ENCODE data around the gene GPATCH8. TPM values are rescaled to one million over a fixed set of nuclear protein-coding genes. Genes with fewer than 3 reads are reported as not detected.
A peak's percentile ranks its signal among the peaks of the same experiment; 100 is the strongest.
"Not testable (repeated sequence)": the region's sequence is repeated elsewhere in the genome, so short reads cannot be mapped to it uniquely, and the experiment has no call there.

Gene GPATCH8
- total RNA-seq, 2 donors from 2014 or later: 45.4 to 49.7 TPM

GRCh38 chr17:44539673-44540072, 36.5 kb upstream of the GPATCH8 start:
- H3K27me3 Mint-ChIP-seq (ENCODE audit: low read depth): peaks cover 9% of the 10 kb centered on the region
- no peak for ATAC-seq (replicated peaks in 1 of 2)
- DNase-seq: no peak
- H3K9me3 Mint-ChIP-seq: no peaks in the 10 kb centered on the region
- H3K4me1 Mint-ChIP-seq (ENCODE audit: low read depth): no peaks in the 10 kb centered on the region
- no peak overlapping the region for H3K4me3 Mint-ChIP-seq
- H3K36me3 Mint-ChIP-seq (ENCODE audit: insufficient read depth in 2 of 2): no peaks in the 10 kb centered on the region
- H3K27ac Mint-ChIP-seq: no peak overlapping the region

GRCh38 chr17:44537922-44538321, 34.7 kb upstream of the GPATCH8 start:
- H3K9me3 Mint-ChIP-seq; ATAC-seq (replicated peaks in 1 of 2); H3K27ac Mint-ChIP-seq; H3K27me3 Mint-ChIP-seq (ENCODE audit: low read depth); H3K4me3 Mint-ChIP-seq; DNase-seq; H3K4me1 Mint-ChIP-seq (ENCODE audit: low read depth); H3K36me3 Mint-ChIP-seq (ENCODE audit: insufficient read depth in 2 of 2): not testable (repeated sequence)

- ATAC-seq (replicated peaks in 1 of 2) (no peak), DNase-seq (no peak)
- Mint-ChIP-seq H3K4me3 (no peak overlapping the region), H3K36me3 (ENCODE audit: insufficient read depth in 2 of 2) (no peaks in the 10 kb centered on the region), H3K4me1 (ENCODE audit: low read depth) (peaks cover 9% of the 10 kb centered on the region), H3K27me3 (ENCODE audit: low read depth) (no peaks in the 10 kb centered on the region), H3K9me3 (no peaks in the 10 kb centered on the region), H3K27ac (no peak overlapping the region)
Measured at GRCh38 chr17:44536090-44536953, 33.1 kb upstream of the GPATCH8 start.

GRCh38 chr17:44533533-44534246, 30.5 kb upstream of the GPATCH8 start:
- no peaks in the 10 kb centered on the region for H3K9me3 Mint-ChIP-seq
- H3K36me3 Mint-ChIP-seq (ENCODE audit: insufficient read depth in 2 of 2): no peaks in the 10 kb centered on the region
- H3K4me1 Mint-ChIP-seq (ENCODE audit: low read depth): peaks cover 9% of the 10 kb centered on the region
- H3K4me3 Mint-ChIP-seq: peak overlapping the region; percentile 19 to 26
- no peak overlapping the region for H3K27ac Mint-ChIP-seq
- no peaks in the 10 kb centered on the region for H3K27me3 Mint-ChIP-seq (ENCODE audit: low read depth)
- ATAC-seq (replicated peaks in 1 of 2) (peak; percentile 94 to 96), DNase-seq (peak; percentile 89 to 90)

GRCh38 chr17:44530896-44531418, 27.8 kb upstream of the GPATCH8 start:
- peaks cover 9% of the 10 kb centered on the region for H3K4me1 Mint-ChIP-seq (ENCODE audit: low read depth)
- DNase-seq (no peak), ATAC-seq (replicated peaks in 1 of 2) (no peak)
- H3K9me3 Mint-ChIP-seq: no peaks in the 10 kb centered on the region
- H3K27ac Mint-ChIP-seq: no peak overlapping the region
- no peak overlapping the region for H3K4me3 Mint-ChIP-seq
- H3K36me3 Mint-ChIP-seq (ENCODE audit: insufficient read depth in 2 of 2): no peaks in the 10 kb centered on the region
- no peaks in the 10 kb centered on the region for H3K27me3 Mint-ChIP-seq (ENCODE audit: low read depth)

- Mint-ChIP-seq H3K4me1 (ENCODE audit: low read depth) (peaks cover 9% of the 10 kb centered on the region), H3K27me3 (ENCODE audit: low read depth) (no peaks in the 10 kb centered on the region), H3K9me3 (no peaks in the 10 kb centered on the region), H3K27ac (no peak overlapping the region), H3K4me3 (no peak overlapping the region), H3K36me3 (ENCODE audit: insufficient read depth in 2 of 2) (no peaks in the 10 kb centered on the region)
- ATAC-seq (replicated peaks in 1 of 2) (no peak), DNase-seq (no peak)
Measured at GRCh38 chr17:44529864-44530263, 26.7 kb upstream of the GPATCH8 start.

- H3K27ac Mint-ChIP-seq: no peak overlapping the region
- ATAC-seq (replicated peaks in 1 of 2) (no peak), DNase-seq (no peak)
- no peaks in the 10 kb centered on the region for H3K27me3 Mint-ChIP-seq (ENCODE audit: low read depth)
- H3K4me1 Mint-ChIP-seq (ENCODE audit: low read depth): no peaks in the 10 kb centered on the region
- H3K36me3 Mint-ChIP-seq (ENCODE audit: insufficient read depth in 2 of 2): no peaks in the 10 kb centered on the region
- H3K4me3 Mint-ChIP-seq: no peak overlapping the region
- no peaks in the 10 kb centered on the region for H3K9me3 Mint-ChIP-seq
Measured at GRCh38 chr17:44527954-44528353, 24.7 kb upstream of the GPATCH8 start.

- Mint-ChIP-seq H3K9me3 (no peaks in the 10 kb centered on the region), H3K27me3 (ENCODE audit: low read depth) (no peaks in the 10 kb centered on the region), H3K36me3 (ENCODE audit: insufficient read depth in 2 of 2) (no peaks in the 10 kb centered on the region), H3K4me1 (ENCODE audit: low read depth) (no peaks in the 10 kb centered on the region), H3K27ac (no peak overlapping the region), H3K4me3 (no peak overlapping the region)
- no peak for DNase-seq
- ATAC-seq (replicated peaks in 1 of 2): no peak
Measured at GRCh38 chr17:44527102-44527501, 23.9 kb upstream of the GPATCH8 start.

- H3K4me3 Mint-ChIP-seq: no peak overlapping the region
- ATAC-seq (replicated peaks in 1 of 2) (no peak), DNase-seq (no peak)
- no peaks in the 10 kb centered on the region for H3K4me1 Mint-ChIP-seq (ENCODE audit: low read depth)
- H3K9me3 Mint-ChIP-seq: no peaks in the 10 kb centered on the region
- H3K27me3 Mint-ChIP-seq (ENCODE audit: low read depth): no peaks in the 10 kb centered on the region
- H3K27ac Mint-ChIP-seq: no peak overlapping the region
- no peaks in the 10 kb centered on the region for H3K36me3 Mint-ChIP-seq (ENCODE audit: insufficient read depth in 2 of 2)
Measured at GRCh38 chr17:44523672-44523972, 20.4 kb upstream of the GPATCH8 start.

GRCh38 chr17:44522883-44523671, 19.9 kb upstream of the GPATCH8 start:
- H3K27me3 Mint-ChIP-seq (ENCODE audit: low read depth): peaks cover 5% of the 10 kb centered on the region
- no peaks in the 10 kb centered on the region for H3K9me3 Mint-ChIP-seq
- no peaks in the 10 kb centered on the region for H3K4me1 Mint-ChIP-seq (ENCODE audit: low read depth)
- no peak overlapping the region for H3K4me3 Mint-ChIP-seq
- no peaks in the 10 kb centered on the region for H3K36me3 Mint-ChIP-seq (ENCODE audit: insufficient read depth in 2 of 2)
- peak; percentile 78 to 92 for ATAC-seq (replicated peaks in 1 of 2)
- DNase-seq: peak; percentile 79
- no peak overlapping the region for H3K27ac Mint-ChIP-seq

GRCh38 chr17:44518032-44518431, 14.8 kb upstream of the GPATCH8 start:
- Mint-ChIP-seq H3K27me3 (ENCODE audit: low read depth) (peaks cover 17% of the 10 kb centered on the region), H3K4me1 (ENCODE audit: low read depth) (no peaks in the 10 kb centered on the region), H3K4me3 (no peak overlapping the region), H3K36me3 (ENCODE audit: insufficient read depth in 2 of 2) (no peaks in the 10 kb centered on the region), H3K27ac (no peak overlapping the region), H3K9me3 (no peaks in the 10 kb centered on the region)
- DNase-seq: no peak
- no peak for ATAC-seq (replicated peaks in 1 of 2)

- DNase-seq: peak in 1 of 2 donors; percentile 3
- H3K4me3 Mint-ChIP-seq, H3K27ac Mint-ChIP-seq: not testable (repeated sequence)
Measured at GRCh38 chr17:44511241-44512134, 8.3 kb upstream of the GPATCH8 start.

More at GRCh38 chr17:44511241-44512134, 8.3 kb upstream of the GPATCH8 start:
- not testable (repeated sequence) for H3K27me3 Mint-ChIP-seq (ENCODE audit: low read depth); ATAC-seq (replicated peaks in 1 of 2); H3K9me3 Mint-ChIP-seq; H3K4me1 Mint-ChIP-seq (ENCODE audit: low read depth); H3K36me3 Mint-ChIP-seq (ENCODE audit: insufficient read depth in 2 of 2)

Measured in activated T-cell treated with anti-CD3 and anti-CD28 coated beads, Interleukin-2, amount 50 U/mL, for 72 hours (primary cell).